A549 (cell line): ENCODE results near the gene TRIM58. TPM values are rescaled to one million over a fixed set of nuclear protein-coding genes. Genes with fewer than 3 reads are reported as not detected.

Source experiments
- ATAC-seq, 2 experiments: fragments of 200-7000 bp in 1 of 2; fragments of >200 bp in 1 of 2; cut with Nextera tagmentation in 1 of 2; cut with Tn5 transposase in 1 of 2; 3 replicates each; pipeline versions ENCODE4 v1.8.0 to v1.9.1; 2018 to 2020; ENCODE audit warnings: mild to moderate bottlenecking in 1 of 2, moderate library complexity in 1 of 2
- CTCF ChIA-PET: fragments of 300-600 bp; sonication (Branson Sonifier 250); formaldehyde crosslinking; extraction: SDS; loops from one replicate; lab custom pipeline; 2021; ENCODE audit warnings: antibody characterized with exemption, inconsistent platforms; lab: Yijun Ruan, JAX
- POLR2A ChIA-PET: fragments of 350-600 bp; formaldehyde crosslinking; extraction: SDS; loops from one replicate; lab custom pipeline; 2021; ENCODE audit warnings: antibody characterized with exemption, inconsistent platforms; lab: Yijun Ruan, JAX
- DNase-seq, 2 experiments: peaks; one replicate each; pipeline versions ENCODE4 v3.0.0 to v3.0.0-alpha.2; 2011 to 2016; ENCODE audit warnings: low read depth in 1 of 2, low spot score in 1 of 2
- FAIRE-seq: peaks from 2 replicates; lab custom pipeline; 2011; peaks lifted over from hg19 to GRCh38; lab: Jason Lieb, UNC
- H3K27ac ChIP-seq, 2 experiments: fragments of >200 bp; sonication (Bioruptor Twin); formaldehyde crosslinking; 3 replicates each; pipeline ENCODE4 v1.5.1; 2016 to 2017
- H3K4me1 ChIP-seq: fragments of >200 bp; sonication (Bioruptor Twin); formaldehyde crosslinking; 3 replicates; pipeline ENCODE4 v1.6.1; 2016
- H3K4me2 ChIP-seq: fragments of >200 bp; sonication (Bioruptor Twin); formaldehyde crosslinking; 3 replicates; pipeline ENCODE4 v1.6.1; 2016
- H3K4me3 ChIP-seq: fragments of >200 bp; sonication (Bioruptor Twin); formaldehyde crosslinking; 3 replicates; pipeline ENCODE4 v1.5.1; 2016
- H3K9me3 ChIP-seq: fragments of >200 bp; sonication (Bioruptor Twin); formaldehyde crosslinking; 3 replicates; pipeline ENCODE4 v1.6.1; 2016
- ATOH8 ChIP-seq: fragments of 250-450 bp; sonication (Bioruptor Pico); IDR thresholded peaks from 2 replicates; pipeline ENCODE4 v1.5.0; 2020; ENCODE audit warnings: low read depth, mild to moderate bottlenecking, moderate library complexity
- BCL3 ChIP-seq: fragments of >200 bp; sonication (Bioruptor Twin); formaldehyde crosslinking; IDR thresholded peaks from 3 replicates; pipeline ENCODE4 v1.6.1; 2016
- BHLHE40 ChIP-seq: IDR thresholded peaks from 2 replicates; pipeline ENCODE4 v1.6.1; 2012; ENCODE audit warnings: low read depth, low read length, inconsistent platforms
- EHMT2 ChIP-seq: fragments of 200-600 bp; sonication (generic); IDR thresholded peaks from 2 replicates; pipeline ENCODE4 v1.6.1; 2016; ENCODE audit warnings: antibody characterized with exemption, low read depth, mild to moderate bottlenecking, moderate library complexity
- FOSB ChIP-seq: fragments of 250-450 bp; sonication (Bioruptor Pico); IDR thresholded peaks from 2 replicates; pipeline ENCODE4 v1.5.0; 2020; ENCODE audit warnings: mild to moderate bottlenecking, moderate library complexity
- FOSL2 ChIP-seq, 2 experiments: fragments of 450-650 bp in 1 of 2; fragments of >200 bp in 1 of 2; sonication (Bioruptor Twin) in 1 of 2; formaldehyde crosslinking; IDR thresholded peaks; 2 replicates each; pipeline versions ENCODE4 v1.5.0 to v1.6.1; 2016 to 2020; ENCODE audit warnings: mild to moderate bottlenecking in 1 of 2, moderate library complexity in 1 of 2
- FOXS1 ChIP-seq: fragments of 250-450 bp; sonication (Bioruptor Pico); IDR thresholded peaks from 2 replicates; pipeline ENCODE4 v1.5.0; 2020; ENCODE audit warnings: mild to moderate bottlenecking, moderate library complexity
- HEYL ChIP-seq: fragments of 250-450 bp; sonication (Bioruptor Pico); IDR thresholded peaks from 2 replicates; pipeline ENCODE4 v1.8.0; 2021; ENCODE audit warnings: mild to moderate bottlenecking, moderate library complexity
- HOXA7 ChIP-seq: fragments of 250-450 bp; sonication (Bioruptor Pico); IDR thresholded peaks from 2 replicates; pipeline ENCODE4 v1.5.0; 2020; ENCODE audit warnings: mild to moderate bottlenecking, moderate library complexity
- HOXB5 ChIP-seq: fragments of 250-450 bp; sonication (Bioruptor Pico); IDR thresholded peaks from 2 replicates; pipeline ENCODE4 v1.5.0; 2020; ENCODE audit warnings: mild to moderate bottlenecking, moderate library complexity
- JUNB ChIP-seq: fragments of >200 bp; sonication (Bioruptor Twin); formaldehyde crosslinking; IDR thresholded peaks from 2 replicates; pipeline ENCODE4 v1.6.1; 2016
- MYC ChIP-seq: IDR thresholded peaks from 2 replicates; pipeline ENCODE4 v1.6.1; 2012; ENCODE audit warnings: mild to moderate bottlenecking, inconsistent platforms, low read length, improper control_type of control experiment, borderline replicate concordance
- PHF8 ChIP-seq: fragments of 200-600 bp; sonication (generic); IDR thresholded peaks from 2 replicates; pipeline ENCODE4 v1.6.1; 2016; ENCODE audit warnings: low read depth, mild to moderate bottlenecking, antibody characterized with exemption, moderate library complexity, borderline replicate concordance
- RARB ChIP-seq: fragments of 250-450 bp; sonication (Bioruptor Pico); IDR thresholded peaks from 2 replicates; pipeline ENCODE4 v1.8.0; 2021; ENCODE audit warnings: mild to moderate bottlenecking, moderate library complexity
- SREBF2 ChIP-seq: fragments of 450-650 bp; IDR thresholded peaks from 2 replicates; pipeline ENCODE4 v1.6.1; 2014; ENCODE audit warnings: mild to moderate bottlenecking, moderate library complexity
- TP53 ChIP-seq: fragments of 250-450 bp; sonication (Bioruptor Pico); IDR thresholded peaks from 2 replicates; pipeline ENCODE4 v1.5.0; 2021; ENCODE audit warnings: mild to moderate bottlenecking, moderate library complexity
- ZFP36 ChIP-seq: fragments of 450-650 bp; IDR thresholded peaks from 2 replicates; pipeline ENCODE4 v1.6.1; 2014; ENCODE audit warnings: borderline replicate concordance; ENCODE audit not compliant: partially characterized antibody
- WGBS: methylation state at CpG from one replicate; pipeline ENCODE4 v1.1.6; 2017; ENCODE audit errors: missing lambda C conversion rate; 5-methylcytosine and 5-hydroxymethylcytosine counted together
- polyA plus RNA-seq, 4 experiments: library from polyadenylated mRNA; depleted of rRNA in 3 of 4; stranded (reverse); fragments of >200 nt; fragmentation: RNase III in 1 of 4; extraction: RNeasy Plus Mini Kit Qiagen cat#74134 plus additional on column Dnase treatment in 1 of 4; gene quantifications; 2 replicates in 3 of 4; 3 replicates in 1 of 4; pipeline ENCODE4 v1.2.3, GENCODE V29; 2011 to 2017
- TF ChIP-seq, protein P1 (sequence below): fragments of 150-350 bp; IDR thresholded peaks from 2 replicates; pipeline ENCODE4 v1.6.1; 2014; ENCODE audit warnings: low read depth, mild to moderate bottlenecking, low read length
- TF ChIP-seq, protein P2 (sequence below): fragments of >200 bp; sonication (Bioruptor Twin); formaldehyde crosslinking; IDR thresholded peaks from 2 replicates; pipeline ENCODE4 v1.6.1; 2016
- TF ChIP-seq, protein P3 (sequence below): IDR thresholded peaks from 2 replicates; pipeline ENCODE4 v1.6.1; 2012
- TF ChIP-seq, protein P4 (sequence below): fragments of 250-450 bp; sonication (Bioruptor Pico); IDR thresholded peaks from 2 replicates; pipeline ENCODE4 v1.5.0; 2021; ENCODE audit warnings: mild to moderate bottlenecking, moderate library complexity, borderline replicate concordance

TRIM58 gene
- polyA plus RNA-seq, 2 of the 4 experiments (the other 2 are of a cell fraction) = not detected

DNA sequence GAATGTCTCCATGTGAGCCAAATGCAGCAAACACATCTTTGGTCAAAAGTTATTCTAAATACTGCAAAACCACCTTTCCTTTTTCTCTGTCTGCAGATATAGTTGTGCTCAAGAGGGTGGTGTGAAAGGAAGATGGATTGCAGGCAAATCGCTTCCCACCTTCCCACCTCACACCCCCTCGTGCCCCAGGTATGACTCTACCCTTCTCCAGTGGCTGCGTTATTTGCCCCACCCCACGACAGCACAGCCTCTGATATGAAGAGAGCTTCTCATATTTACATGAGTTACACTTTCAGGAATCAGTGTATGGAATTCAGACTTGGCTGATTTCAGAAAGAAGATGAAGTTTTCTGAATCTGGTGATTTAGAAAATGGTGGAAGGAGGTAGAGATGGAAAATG is 5.8 kb downstream of the TRIM58 start:
- ATAC-seq (no peak), FAIRE-seq (no peak), DNase-seq (no peak)
- no peaks in the 10 kb centered on the region for H3K4me1 ChIP-seq
- 0 out of 3 replicates have a peak, but pooled peaks cover 2% of the 10 kb centered on the region for H3K9me3 ChIP-seq
- TF ChIP-seq ATOH8 (no peak), BHLHE40 (no peak), MYC (no peak), JUNB (no peak), FOSB (no peak), EHMT2 (no peak), FOSL2 (IDR thresholded peaks at IDR 0.05) (no peak), FOSL2 (CRISPR knock-in tag; IDR thresholded peaks at IDR 0.05) (no peak), RARB (CRISPR knock-in tag) (no peak), TP53 (CRISPR knock-in tag) (no peak), PHF8 (no peak), ZFP36 (no peak), FOXS1 (CRISPR knock-in tag) (no peak), HOXA7 (CRISPR knock-in tag) (no peak)
- TF ChIP-seq, protein P1, sequence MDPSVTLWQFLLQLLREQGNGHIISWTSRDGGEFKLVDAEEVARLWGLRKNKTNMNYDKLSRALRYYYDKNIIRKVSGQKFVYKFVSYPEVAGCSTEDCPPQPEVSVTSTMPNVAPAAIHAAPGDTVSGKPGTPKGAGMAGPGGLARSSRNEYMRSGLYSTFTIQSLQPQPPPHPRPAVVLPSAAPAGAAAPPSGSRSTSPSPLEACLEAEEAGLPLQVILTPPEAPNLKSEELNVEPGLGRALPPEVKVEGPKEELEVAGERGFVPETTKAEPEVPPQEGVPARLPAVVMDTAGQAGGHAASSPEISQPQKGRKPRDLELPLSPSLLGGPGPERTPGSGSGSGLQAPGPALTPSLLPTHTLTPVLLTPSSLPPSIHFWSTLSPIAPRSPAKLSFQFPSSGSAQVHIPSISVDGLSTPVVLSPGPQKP = no peak
- TF ChIP-seq, protein P2, sequence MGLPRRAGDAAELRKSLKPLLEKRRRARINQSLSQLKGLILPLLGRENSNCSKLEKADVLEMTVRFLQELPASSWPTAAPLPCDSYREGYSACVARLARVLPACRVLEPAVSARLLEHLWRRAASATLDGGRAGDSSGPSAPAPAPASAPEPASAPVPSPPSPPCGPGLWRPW = no peak
- TF ChIP-seq, protein P3, sequence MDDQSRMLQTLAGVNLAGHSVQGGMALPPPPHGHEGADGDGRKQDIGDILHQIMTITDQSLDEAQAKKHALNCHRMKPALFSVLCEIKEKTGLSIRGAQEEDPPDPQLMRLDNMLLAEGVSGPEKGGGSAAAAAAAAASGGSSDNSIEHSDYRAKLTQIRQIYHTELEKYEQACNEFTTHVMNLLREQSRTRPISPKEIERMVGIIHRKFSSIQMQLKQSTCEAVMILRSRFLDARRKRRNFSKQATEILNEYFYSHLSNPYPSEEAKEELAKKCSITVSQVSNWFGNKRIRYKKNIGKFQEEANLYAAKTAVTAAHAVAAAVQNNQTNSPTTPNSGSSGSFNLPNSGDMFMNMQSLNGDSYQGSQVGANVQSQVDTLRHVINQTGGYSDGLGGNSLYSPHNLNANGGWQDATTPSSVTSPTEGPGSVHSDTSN = no peak
- CTCF ChIA-PET = no interaction called here
- H3K27ac ChIP-seq = no peak overlapping the region
- 14% methylated on average over 4 of the region's 4 CpGs for WGBS
- no peak overlapping the region for H3K4me3 ChIP-seq
- no peak overlapping the region for H3K4me2 ChIP-seq
- POLR2A ChIA-PET = no interaction called here

DNA sequence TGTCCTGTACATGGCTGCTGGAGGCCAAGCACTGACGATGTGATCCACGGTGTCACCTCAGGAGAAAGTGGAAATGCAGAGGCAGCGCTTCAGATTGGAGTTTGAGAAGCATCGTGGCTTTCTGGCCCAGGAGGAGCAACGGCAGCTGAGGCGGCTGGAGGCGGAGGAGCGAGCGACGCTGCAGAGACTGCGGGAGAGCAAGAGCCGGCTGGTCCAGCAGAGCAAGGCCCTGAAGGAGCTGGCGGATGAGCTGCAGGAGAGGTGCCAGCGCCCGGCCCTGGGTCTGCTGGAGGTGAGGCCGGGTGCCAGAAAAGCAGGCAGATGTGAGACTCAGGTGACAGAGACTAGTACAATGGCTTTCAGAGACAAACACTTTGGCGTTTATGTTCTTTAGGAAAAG is 7.7 kb downstream of the TRIM58 start:
- ChIA-PET CTCF (no interaction called here), POLR2A (no interaction called here)
- TF ChIP-seq SREBF2 = no peak
- no peak for TF ChIP-seq BCL3
- TF ChIP-seq HOXB5 (CRISPR knock-in tag) = no peak
- TF ChIP-seq, protein P4, sequence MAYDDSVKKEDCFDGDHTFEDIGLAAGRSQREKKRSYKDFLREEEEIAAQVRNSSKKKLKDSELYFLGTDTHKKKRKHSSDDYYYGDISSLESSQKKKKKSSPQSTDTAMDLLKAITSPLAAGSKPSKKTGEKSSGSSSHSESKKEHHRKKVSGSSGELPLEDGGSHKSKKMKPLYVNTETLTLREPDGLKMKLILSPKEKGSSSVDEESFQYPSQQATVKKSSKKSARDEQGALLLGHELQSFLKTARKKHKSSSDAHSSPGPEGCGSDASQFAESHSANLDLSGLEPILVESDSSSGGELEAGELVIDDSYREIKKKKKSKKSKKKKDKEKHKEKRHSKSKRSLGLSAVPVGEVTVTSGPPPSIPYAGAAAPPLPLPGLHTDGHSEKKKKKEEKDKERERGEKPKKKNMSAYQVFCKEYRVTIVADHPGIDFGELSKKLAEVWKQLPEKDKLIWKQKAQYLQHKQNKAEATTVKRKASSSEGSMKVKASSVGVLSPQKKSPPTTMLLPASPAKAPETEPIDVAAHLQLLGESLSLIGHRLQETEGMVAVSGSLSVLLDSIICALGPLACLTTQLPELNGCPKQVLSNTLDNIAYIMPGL (CRISPR knock-in tag) = no peak
- no peak for TF ChIP-seq JUNB
- TF ChIP-seq PHF8 = no peak
- TF ChIP-seq HEYL = no peak
- no peak for TF ChIP-seq HOXA7 (CRISPR knock-in tag)
- TF ChIP-seq ZFP36 = no peak
- no peak overlapping the region for H3K4me3 ChIP-seq
- no peak overlapping the region for H3K4me2 ChIP-seq
- WGBS = 42% methylated on average over 17 of the region's 17 CpGs
- FAIRE-seq (no peak), DNase-seq (no peak), ATAC-seq (no peak)
- H3K27ac ChIP-seq = no peak overlapping the region
- H3K9me3 ChIP-seq = no peaks in the 10 kb centered on the region; the same call in 2 of the 3 replicates
- H3K4me1 ChIP-seq = no peaks in the 10 kb centered on the region
